Type B pancreatic cell (in vitro differentiated cells): ENCODE data around the gene HOXC10. TPM values are rescaled to one million over a fixed set of nuclear protein-coding genes. Genes with fewer than 3 reads are reported as not detected.

Experiments used
- DNase-seq: peaks from one replicate; pipeline ENCODE4 v3.0.0; 2021; ENCODE audit warnings: mixed read lengths; ENCODE audit not compliant: unreplicated experiment; ENCODE audit errors: extremely low spot score
- H3K27ac Mint-ChIP-seq: 2 replicates; pipeline ENCODE4 v1.8.0; 2021; ENCODE audit warnings: mild to moderate bottlenecking, mixed read lengths
- H3K27me3 Mint-ChIP-seq: 2 replicates; pipeline ENCODE4 v1.8.0; 2021; ENCODE audit warnings: mixed read lengths
- H3K36me3 Mint-ChIP-seq: 2 replicates; pipeline ENCODE4 v1.8.0; 2021; ENCODE audit warnings: mixed read lengths
- H3K4me1 Mint-ChIP-seq: one replicate; pipeline ENCODE4 v1.8.0; 2021; ENCODE audit warnings: mixed read lengths; ENCODE audit not compliant: unreplicated experiment
- H3K4me3 Mint-ChIP-seq: 2 replicates; pipeline ENCODE4 v1.8.0; 2021; ENCODE audit warnings: mild to moderate bottlenecking, mixed read lengths
- H3K9me3 Mint-ChIP-seq: 2 replicates; pipeline ENCODE4 v1.8.0; 2021; ENCODE audit warnings: mixed read lengths
- CTCF ChIP-seq: fragments of 200-600 bp; sonication (generic); conservative IDR thresholded peaks from 2 replicates; pipeline ENCODE4 v1.5.0; 2021; ENCODE audit warnings: antibody characterized with exemption, mild to moderate bottlenecking
- total RNA-seq: library from RNA; stranded (reverse); gene quantifications from 2 replicates; pipeline ENCODE4 v1.2.1, GENCODE V29; 2021; ENCODE audit warnings: low replicate concordance

Gene HOXC10
- total RNA-seq, 1 donor from 2014 or later: not detected

- no peak for TF ChIP-seq CTCF
- Mint-ChIP-seq H3K4me3 (peak overlapping the region; percentile 76), H3K27ac (no peak overlapping the region), H3K36me3 (no peaks in the 10 kb centered on the region), H3K4me1 (peaks cover 11% of the 10 kb centered on the region), H3K27me3 (peaks cover 100% of the 10 kb centered on the region), H3K9me3 (no peaks in the 10 kb centered on the region)
- no peak for DNase-seq
Observed at GRCh38 chr12:53996240-53997203, 11.6 kb downstream of the HOXC10 start.

GRCh38 chr12:53997204-53998109, 12.5 kb downstream of the HOXC10 start:
- H3K36me3 Mint-ChIP-seq: no peaks in the 10 kb centered on the region
- H3K9me3 Mint-ChIP-seq: no peaks in the 10 kb centered on the region
- no peak for TF ChIP-seq CTCF
- H3K4me1 Mint-ChIP-seq: peaks cover 11% of the 10 kb centered on the region
- H3K4me3 Mint-ChIP-seq: peak overlapping the region; percentile 15
- no peak for DNase-seq
- H3K27me3 Mint-ChIP-seq: peaks cover 100% of the 10 kb centered on the region
- no peak overlapping the region for H3K27ac Mint-ChIP-seq

DNA sequence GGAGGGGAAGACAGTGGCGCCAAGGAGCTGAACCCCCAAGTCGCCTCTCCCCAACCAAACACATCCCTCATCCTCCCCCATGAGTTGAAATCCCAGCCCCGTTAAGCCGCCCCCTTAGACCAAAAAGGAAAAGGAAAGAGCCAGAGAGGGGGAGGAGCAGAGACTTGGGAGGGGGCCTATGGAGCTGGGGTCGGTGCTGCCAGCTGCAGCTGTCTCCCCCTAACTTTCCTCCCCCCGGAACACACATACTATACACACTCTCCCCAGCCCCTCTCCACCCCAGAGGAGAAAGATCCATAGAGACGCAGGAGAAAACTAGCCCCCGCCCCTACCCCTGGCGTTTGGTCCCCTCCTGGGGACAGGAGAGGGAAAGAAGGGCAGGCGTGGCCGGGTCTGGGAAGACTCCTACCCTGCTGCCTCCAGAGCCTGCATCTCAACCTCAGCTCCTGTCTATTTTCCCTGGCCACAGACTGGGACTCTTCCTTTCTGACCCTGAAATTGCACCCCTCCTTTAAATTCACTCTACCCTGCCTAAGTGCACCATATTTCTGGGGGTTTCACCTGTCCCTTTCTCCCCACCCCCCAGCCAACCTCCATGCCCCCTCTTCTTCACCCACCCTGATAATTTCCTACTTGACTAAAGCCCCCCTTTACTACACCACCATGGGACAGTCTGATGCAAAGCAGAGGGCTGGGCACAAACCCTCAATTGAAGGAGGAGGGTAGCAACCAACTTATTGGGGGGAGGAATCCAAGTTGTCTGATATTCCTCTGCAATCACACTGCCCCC, 13.4 kb downstream of the HOXC10 start:
- Mint-ChIP-seq H3K27me3 (peaks cover 100% of the 10 kb centered on the region), H3K9me3 (no peaks in the 10 kb centered on the region), H3K4me3 (peak overlapping the region; percentile 26), H3K36me3 (no peaks in the 10 kb centered on the region), H3K4me1 (peaks cover 16% of the 10 kb centered on the region), H3K27ac (no peak overlapping the region)
- DNase-seq: no peak
- TF ChIP-seq CTCF: no peak

DNA sequence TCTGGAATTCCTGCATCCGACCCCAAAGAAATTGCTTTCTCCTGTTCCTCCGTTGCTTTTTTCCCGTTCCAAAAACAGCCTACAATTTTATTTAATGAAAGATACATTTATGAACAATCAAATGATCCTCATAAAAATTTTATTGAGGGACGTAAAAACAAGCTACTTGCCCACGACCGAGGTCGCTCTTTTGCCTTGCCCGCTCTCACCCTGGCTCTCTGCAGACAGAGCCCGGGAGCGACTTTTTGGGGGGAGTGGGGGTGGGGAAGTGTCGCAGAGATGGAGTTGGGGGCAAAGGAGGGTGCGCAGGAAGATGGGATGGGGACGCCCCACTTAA, 13.9 kb downstream of the HOXC10 start:
- H3K9me3 Mint-ChIP-seq: no peaks in the 10 kb centered on the region
- no peak overlapping the region for H3K27ac Mint-ChIP-seq
- no peak for DNase-seq
- no peak for TF ChIP-seq CTCF
- peak overlapping the region; percentile 26 for H3K4me3 Mint-ChIP-seq
- H3K4me1 Mint-ChIP-seq: peaks cover 16% of the 10 kb centered on the region
- peaks cover 100% of the 10 kb centered on the region for H3K27me3 Mint-ChIP-seq
- H3K36me3 Mint-ChIP-seq: no peaks in the 10 kb centered on the region

GRCh38 chr12:53999559-54000115, 14.7 kb downstream of the HOXC10 start:
- DNase-seq: no peak
- Mint-ChIP-seq H3K9me3 (no peaks in the 10 kb centered on the region), H3K27me3 (peaks cover 100% of the 10 kb centered on the region), H3K27ac (peak overlapping the region; percentile 41), H3K4me1 (peaks cover 12% of the 10 kb centered on the region), H3K36me3 (no peaks in the 10 kb centered on the region), H3K4me3 (peak overlapping the region; percentile 85)
- no peak for TF ChIP-seq CTCF
